GM21515 (cell line): ENCODE results near the gene CHST12.

Experiments used
- ATAC-seq: cut with Tn5 transposase; IDR thresholded peaks from one replicate; pipeline ENCODE4 v1.9.1; 2021; ENCODE audit not compliant: unreplicated experiment

CHST12 gene

DNA sequence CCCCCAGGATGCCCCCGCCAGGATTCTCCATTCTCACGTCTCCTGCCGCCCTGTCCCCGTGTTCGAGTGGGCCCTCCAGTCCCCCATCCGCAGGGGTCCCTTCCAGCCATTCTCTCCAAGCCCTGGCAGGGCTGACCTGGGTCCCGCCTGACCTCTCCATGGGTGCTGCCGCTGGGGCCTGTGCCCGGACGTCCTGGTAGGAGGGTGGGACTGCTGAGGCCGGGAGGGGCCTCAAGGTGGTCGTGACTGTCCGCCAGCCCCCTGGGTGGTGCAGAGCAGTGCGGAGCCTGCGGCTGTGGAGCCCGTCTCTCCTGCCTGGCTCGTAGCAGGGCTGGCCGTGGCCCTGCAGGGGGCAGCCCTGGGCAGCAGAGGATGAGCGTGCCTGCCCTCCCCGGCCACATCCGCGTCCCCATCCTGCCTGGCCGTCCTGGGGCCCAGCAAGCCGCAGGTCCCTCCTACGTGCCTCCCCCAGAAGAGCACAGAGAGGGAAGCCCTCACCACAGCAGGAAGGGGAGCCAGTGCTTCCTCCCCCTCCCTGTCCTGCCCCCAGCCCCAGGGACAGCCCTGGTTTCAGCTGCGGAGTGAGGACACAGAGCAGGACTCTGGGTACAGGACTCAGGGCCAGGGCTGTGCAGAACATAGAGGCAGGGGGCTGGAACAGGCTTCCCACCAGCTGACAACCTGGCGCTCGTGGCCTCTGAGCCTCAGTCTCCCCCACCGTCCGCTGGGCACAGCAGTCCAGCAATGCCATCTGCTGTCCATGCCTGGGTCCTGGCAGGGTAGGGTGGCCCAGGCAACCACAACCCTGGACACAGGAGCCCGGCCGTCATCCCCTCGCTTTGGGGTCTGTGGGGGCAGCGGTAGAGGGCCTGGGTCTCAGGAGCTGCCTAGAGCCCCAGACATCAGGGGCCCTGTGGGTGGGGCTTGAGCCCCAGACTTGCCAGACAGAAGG, 74.3 kb downstream of the CHST12 start:
- ATAC-seq: no peak

DNA sequence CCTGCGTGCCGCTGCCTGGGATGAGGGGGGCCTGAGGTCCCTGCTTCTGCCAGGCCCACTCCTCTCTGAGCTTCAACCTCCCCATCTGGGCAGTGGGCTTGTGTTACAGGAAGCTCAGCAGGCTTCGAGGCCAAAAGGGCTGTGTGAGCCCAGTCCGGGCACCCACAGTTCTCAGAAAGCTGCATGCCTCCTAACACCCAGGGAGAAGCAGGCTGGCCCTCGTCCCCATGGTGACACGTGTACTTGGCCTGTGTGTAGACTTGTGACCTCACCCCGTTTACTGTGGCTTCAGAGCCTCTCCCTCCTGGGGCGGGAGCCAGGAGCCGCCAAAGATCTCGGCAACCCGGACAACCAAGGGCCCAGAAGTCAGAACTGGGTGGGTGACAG, 75.0 kb downstream of the CHST12 start:
- ATAC-seq: no peak

GRCh38 chr7:2478800-2479199, 75.4 kb downstream of the CHST12 start:
- ATAC-seq: no peak

DNA sequence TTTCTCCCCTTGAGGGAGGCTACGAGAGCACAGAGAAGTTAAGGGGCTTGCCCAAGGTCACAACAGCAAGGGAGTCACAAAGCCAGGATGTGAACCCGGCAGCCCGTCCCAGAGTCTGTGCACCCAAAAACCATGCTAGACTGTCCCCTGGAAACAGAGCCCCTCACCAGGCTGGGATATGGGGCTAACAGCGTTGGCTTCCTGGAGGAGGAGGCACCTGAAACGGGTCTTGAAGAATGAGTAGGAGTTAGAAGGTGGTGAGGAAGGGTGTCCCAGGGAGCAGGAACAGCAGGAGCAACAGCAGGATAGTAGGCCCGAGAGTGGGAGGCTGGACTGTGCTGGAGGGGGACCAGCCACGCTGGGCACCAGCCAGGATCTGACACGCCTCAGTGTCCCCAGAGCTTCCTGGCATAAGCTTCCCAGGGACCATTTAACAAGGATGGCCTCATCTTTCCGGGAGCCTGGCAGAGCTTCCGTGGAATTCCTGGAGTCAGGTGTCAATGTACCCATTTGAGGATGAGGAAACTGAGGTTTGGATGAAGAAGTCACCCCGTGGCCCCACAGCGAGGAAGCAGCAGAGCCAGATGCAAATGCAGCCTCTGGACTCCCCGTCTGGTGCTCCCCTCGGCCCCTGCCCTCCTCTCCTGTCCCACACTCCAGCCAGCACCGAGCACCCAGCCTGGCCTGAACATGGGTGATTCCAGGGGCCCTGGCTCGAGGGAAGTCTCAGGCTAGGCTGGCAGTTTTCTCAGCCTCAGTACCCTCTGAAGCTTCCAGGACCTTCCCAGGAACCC, 76.1 kb downstream of the CHST12 start:
- ATAC-seq: no peak

DNA sequence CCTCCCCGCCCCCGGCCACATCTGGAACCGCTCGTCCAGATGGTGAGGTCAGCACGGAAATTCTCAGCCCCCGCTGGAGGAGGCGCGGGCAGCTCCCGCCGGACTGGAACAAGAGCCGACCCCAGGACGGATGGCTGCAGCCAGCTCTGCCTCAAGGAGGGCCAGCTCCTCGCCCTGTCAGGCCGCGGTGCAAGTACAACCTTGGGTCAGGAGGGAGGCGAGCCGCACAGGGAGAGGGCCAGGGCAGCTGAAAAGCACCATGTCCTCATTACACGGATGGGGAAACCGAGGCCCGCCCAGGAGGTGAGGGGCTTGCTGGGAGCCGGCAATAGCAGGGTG, 76.6 kb downstream of the CHST12 start:
- ATAC-seq: no peak

- ATAC-seq: no peak
Observed at GRCh38 chr7:2481195-2481594, 77.8 kb downstream of the CHST12 start.

DNA sequence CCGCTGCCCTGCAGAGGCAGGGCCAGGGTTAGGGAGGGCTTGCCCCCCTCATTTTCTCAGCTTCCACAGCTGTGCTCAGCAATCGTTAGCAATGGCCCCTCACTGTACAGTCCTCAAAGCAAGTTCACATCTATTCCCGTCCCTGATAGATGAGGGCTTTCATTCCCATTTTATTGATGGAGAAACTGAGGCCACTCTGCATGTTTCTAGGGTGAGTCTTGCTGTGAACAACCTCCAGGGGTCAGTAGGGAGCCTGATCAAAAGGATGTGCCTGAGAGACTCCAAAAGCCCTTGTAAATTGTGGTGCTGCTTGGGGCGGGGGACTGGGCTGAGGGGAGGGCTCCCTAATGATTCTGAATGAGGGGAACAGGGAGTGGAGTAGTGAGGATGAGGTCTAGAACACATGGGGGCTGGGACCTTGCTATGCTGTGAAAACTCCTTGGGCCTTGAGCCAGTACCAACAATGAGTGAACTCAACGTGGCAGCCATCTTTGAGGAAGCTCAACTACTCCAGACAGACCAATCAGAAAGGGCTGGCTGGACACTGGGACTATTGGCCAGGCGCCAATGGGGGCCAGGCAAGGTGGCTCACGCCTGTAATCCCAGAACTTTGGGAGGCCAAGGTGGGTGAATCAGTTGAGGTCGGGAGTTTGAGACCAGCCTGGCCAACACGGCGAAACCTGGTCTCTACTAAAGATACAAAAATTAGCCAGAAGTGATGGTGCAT, 79.5 kb downstream of the CHST12 start:
- no peak for ATAC-seq

GRCh38 chr7:2483494-2483893, 80.1 kb downstream of the CHST12 start:
- no peak for ATAC-seq

GRCh38 chr7:2484868-2485267, 81.5 kb downstream of the CHST12 start:
- no peak for ATAC-seq

GRCh38 chr7:2487586-2488271, 84.3 kb downstream of the CHST12 start:
- no peak for ATAC-seq

DNA sequence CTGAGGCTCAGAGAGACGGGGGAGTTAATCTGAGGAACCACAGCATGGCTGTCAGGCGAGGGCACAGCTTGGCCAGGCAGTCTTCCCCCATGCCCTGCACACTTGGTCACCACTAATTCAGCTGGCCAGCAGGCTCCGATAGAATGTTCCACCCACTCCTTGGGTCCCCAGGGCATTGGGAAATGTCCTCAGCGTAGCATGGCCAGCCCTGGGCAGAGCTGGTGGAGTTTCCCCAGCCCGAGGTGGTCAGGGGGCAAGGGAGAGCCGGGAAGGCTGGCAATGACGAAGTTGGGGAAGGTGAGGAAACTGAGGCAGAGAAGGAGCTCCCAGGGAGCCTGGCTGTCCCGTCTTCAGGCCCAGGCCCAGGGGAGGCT, 84.8 kb downstream of the CHST12 start:
- no peak for ATAC-seq

GRCh38 chr7:2488681-2489080, 85.3 kb downstream of the CHST12 start:
- ATAC-seq: no peak

GRCh38 chr7:2490181-2490651, 86.8 kb downstream of the CHST12 start:
- no peak for ATAC-seq

GRCh38 chr7:2492038-2492437, 88.6 kb downstream of the CHST12 start:
- no peak for ATAC-seq

DNA sequence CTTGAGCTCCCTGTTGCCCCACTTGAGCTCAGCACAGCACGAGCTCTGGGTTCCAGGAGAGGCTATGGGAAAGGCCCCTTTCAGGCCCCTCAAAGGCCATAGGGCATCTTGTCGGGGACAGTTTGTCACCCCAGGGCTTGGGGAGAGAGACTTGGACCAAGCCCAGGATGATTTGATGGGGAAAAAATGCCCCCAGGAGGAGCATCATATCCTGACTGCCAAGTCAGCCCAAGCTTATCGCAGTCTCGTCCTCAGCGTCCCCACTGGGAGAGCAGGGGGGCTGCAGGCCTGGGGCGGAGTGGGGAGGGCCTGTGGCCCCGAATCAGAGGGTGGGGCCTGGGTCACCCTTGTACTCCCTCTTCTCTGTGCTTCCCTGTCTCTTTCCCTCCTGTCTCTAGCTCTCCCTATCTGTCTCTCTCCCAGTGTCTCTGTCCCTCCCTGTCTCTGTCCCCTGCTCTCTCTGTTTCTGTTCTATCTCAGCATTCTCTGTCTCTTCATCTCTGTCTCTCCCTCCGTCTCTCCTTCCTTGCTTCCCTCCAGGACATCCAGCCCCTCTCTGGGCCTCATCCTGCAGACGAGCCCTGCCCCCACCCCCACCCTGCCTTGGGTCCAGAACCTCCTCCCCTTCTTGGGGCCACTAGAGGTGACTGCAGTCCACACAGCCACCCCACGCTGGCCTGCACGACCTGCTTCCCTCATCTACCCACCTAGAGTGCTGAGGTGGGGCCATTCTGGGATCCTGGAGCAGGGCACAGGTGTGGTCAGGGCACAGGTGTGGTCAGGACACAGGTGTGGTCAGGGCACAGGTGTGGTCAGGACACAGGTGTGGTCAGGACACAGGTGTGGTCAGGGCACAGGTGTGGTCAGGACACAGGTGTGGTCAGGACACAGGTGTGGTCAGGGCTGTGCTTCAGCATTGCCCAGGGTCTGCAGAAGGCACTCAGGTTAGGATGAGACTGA, 90.1 kb downstream of the CHST12 start:
- no peak for ATAC-seq

GRCh38 chr7:2494191-2495130, 91.0 kb downstream of the CHST12 start:
- no peak for ATAC-seq

GRCh38 chr7:2495418-2496299, 92.2 kb downstream of the CHST12 start:
- ATAC-seq: no peak

DNA sequence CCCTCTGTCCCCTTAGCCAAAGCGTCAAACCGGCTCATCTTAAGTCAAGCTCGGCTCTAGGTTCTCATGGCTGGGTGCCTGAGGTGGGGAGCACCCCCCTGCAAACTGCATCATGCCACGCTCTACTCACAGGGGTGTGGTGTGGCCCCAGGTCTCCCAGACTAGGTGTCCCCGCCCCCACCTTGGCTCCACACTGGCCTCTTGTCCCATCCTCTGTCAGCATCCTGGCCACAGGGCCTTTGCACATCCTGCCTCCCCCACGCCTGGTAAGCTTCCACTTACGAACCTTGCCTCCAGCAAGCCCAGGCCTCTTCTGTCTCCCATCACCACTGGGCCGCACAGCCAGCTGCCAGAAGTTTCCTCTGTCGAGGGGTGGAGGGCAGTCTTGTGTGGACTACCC, 93.0 kb downstream of the CHST12 start:
- ATAC-seq: no peak
